Kidney tubule cell (primary cell): ENCODE data around the gene ANKRD44.
"Not testable (repeated sequence)": the region's sequence is repeated elsewhere in the genome, so short reads cannot be mapped to it uniquely, and the experiment has no call there.

Source experiments
- DNase-seq: peaks from one replicate; pipeline ENCODE4 v3.0.0-alpha.2; 2018; ENCODE audit warnings: low spot score

The ANKRD44 gene

GRCh38 chr2:197076652-197077051, 233.9 kb downstream of the ANKRD44 start:
- DNase-seq = no peak

GRCh38 chr2:197075754-197076337, 234.7 kb downstream of the ANKRD44 start:
- DNase-seq = no peak

GRCh38 chr2:197075281-197075680, 235.3 kb downstream of the ANKRD44 start:
- DNase-seq = no peak

- peak; percentile 17 for DNase-seq
Observed at GRCh38 chr2:197073701-197074433, 236.7 kb downstream of the ANKRD44 start.

GRCh38 chr2:197073270-197073669, 237.3 kb downstream of the ANKRD44 start:
- no peak for DNase-seq

- DNase-seq = peak; percentile 17
Observed at GRCh38 chr2:197072533-197072932, 238.0 kb downstream of the ANKRD44 start.

- DNase-seq = no peak
Observed at GRCh38 chr2:197071790-197072436, 238.7 kb downstream of the ANKRD44 start.

GRCh38 chr2:197071213-197071612, 239.4 kb downstream of the ANKRD44 start:
- no peak for DNase-seq

- no peak for DNase-seq
Observed at GRCh38 chr2:197069958-197070357, 240.6 kb downstream of the ANKRD44 start.

- DNase-seq = not testable (repeated sequence)
Observed at GRCh38 chr2:197062574-197062973, 248.0 kb downstream of the ANKRD44 start.

GRCh38 chr2:197059477-197059876, 251.1 kb downstream of the ANKRD44 start:
- no peak for DNase-seq

GRCh38 chr2:197058777-197059300, 251.7 kb downstream of the ANKRD44 start:
- DNase-seq = no peak

- no peak for DNase-seq
Observed at GRCh38 chr2:197057959-197058358, 252.6 kb downstream of the ANKRD44 start.

GRCh38 chr2:197055045-197055444, 255.5 kb downstream of the ANKRD44 start:
- DNase-seq = no peak

- peak; percentile 90 for DNase-seq
Observed at GRCh38 chr2:197054437-197054836, 256.1 kb downstream of the ANKRD44 start.

- no peak for DNase-seq
Observed at GRCh38 chr2:197052356-197052755, 258.2 kb downstream of the ANKRD44 start.

GRCh38 chr2:197045115-197045514, 265.5 kb downstream of the ANKRD44 start:
- DNase-seq = no peak

GRCh38 chr2:197042739-197043196, 267.8 kb downstream of the ANKRD44 start:
- DNase-seq = no peak

GRCh38 chr2:197037863-197038398, 272.6 kb downstream of the ANKRD44 start:
- DNase-seq = peak; percentile 10

GRCh38 chr2:197035002-197035401, 275.6 kb downstream of the ANKRD44 start:
- no peak for DNase-seq

- no peak for DNase-seq
Observed at GRCh38 chr2:197034292-197034691, 276.3 kb downstream of the ANKRD44 start.

GRCh38 chr2:197033222-197033621, 277.4 kb downstream of the ANKRD44 start:
- peak; percentile 35 for DNase-seq

GRCh38 chr2:197031803-197032202, 278.8 kb downstream of the ANKRD44 start:
- DNase-seq = no peak
